ENCODE data around the gene PTPRN2. TPM values are rescaled to one million over a fixed set of nuclear protein-coding genes. Genes with fewer than 3 reads are reported as not detected.

PTPRN2 gene
- total and polyA plus RNA-seq, 2 of the 8 experiments (the other 6 are each of a cell fraction or from before 2014, with no cell fraction given): 2.6 to 4.5 TPM

DNA sequence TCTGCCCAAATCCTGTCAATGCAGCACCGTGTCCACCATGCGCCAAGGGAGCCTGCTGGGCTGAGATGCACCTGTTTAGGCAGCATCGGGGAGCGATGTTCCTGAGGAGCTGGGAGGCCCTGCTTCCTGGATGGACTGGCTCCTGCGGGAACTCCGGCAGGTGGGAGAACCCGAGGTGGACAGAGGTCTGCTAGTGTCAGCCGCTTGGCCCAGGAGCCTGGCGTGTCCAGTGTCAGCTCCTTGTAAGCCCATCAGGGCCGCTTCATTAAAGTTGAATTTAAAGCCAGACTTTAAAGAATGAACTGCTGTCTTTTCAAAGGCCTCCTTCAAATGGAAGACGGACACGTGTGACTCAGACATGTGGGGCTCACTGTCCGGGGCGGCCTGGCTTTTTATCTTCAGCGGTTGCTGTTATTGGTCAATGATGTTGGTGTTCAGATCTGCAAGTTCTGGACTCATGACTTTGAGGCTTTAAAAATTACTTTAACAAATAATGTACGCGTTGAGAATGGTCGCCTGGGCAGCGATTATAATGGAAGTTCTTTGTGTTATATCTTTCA is 828.3 kb downstream of the PTPRN2 start:
- Histone ChIP-seq H3K56ac (replicated peaks; ENCODE audit: insufficient read length, low read depth, low read length) (no peak overlapping the region), H4K5ac (ENCODE audit: insufficient read length, low read depth, low read length) (no peak overlapping the region), H2BK15ac (ENCODE audit: low read length) (no peak overlapping the region), H3K4me1 (replicated peaks in 1 of 4; ENCODE audit: control insufficient read depth in 3 of 4, insufficient read depth in 4 of 4, low read length in 3 of 4) (peaks cover 0 to 3% (median 0%) of the 10 kb centered on the region in 4 experiments; a peak in 1 of 7 replicates), H4K20me1 (replicated peaks in 1 of 2; ENCODE audit: control insufficient read depth in 1 of 2, insufficient read depth in 2 of 2, low read length in 2 of 2) (no peaks in the 10 kb centered on the region), H4K8ac (ENCODE audit: extremely low read depth, insufficient read depth, low read length) (no peak overlapping the region), H3K36me3 (ENCODE audit: control insufficient read depth in 2 of 4, insufficient read depth in 4 of 4, low read length in 3 of 4) (no peaks in the 10 kb centered on the region), H3K4me3 (ENCODE audit: extremely low read depth in 1 of 4, insufficient read depth in 2 of 4, low read depth in 3 of 4, low read length in 4 of 4) (no peak overlapping the region), H3K23me2 (ENCODE audit: low read depth, low read length) (no peaks in the 10 kb centered on the region), H2BK20ac (ENCODE audit: low read length) (no peak overlapping the region), H3K23ac (ENCODE audit: insufficient read length) (no peak overlapping the region), H4K91ac (replicated peaks; ENCODE audit: insufficient read length, low read length) (no peak overlapping the region), H3K14ac (ENCODE audit: insufficient read length) (no peak overlapping the region), H3K79me1 (ENCODE audit: low read depth, low read length) (no peaks in the 10 kb centered on the region), H3K27me3 (replicated peaks in 1 of 4; ENCODE audit: control insufficient read depth in 3 of 4, extremely low read depth in 1 of 4, insufficient read depth in 3 of 4, low read length in 3 of 4) (no peaks in the 10 kb centered on the region), H3K79me2 (ENCODE audit: control insufficient read depth in 1 of 2, insufficient read depth in 2 of 2, low read length in 2 of 2) (no peaks in the 10 kb centered on the region), H3K27ac (ENCODE audit: low read depth, low read length) (no peak overlapping the region), H2AFZ (ENCODE audit: low read length) (no peak overlapping the region), H2BK12ac (ENCODE audit: low read depth, low read length) (no peak overlapping the region), H3K4me2 (ENCODE audit: insufficient read depth in 1 of 2, low read depth in 2 of 2, low read length in 2 of 2) (no peak overlapping the region), H3K4ac (replicated peaks; ENCODE audit: insufficient read length, low read depth, low read length) (no peak overlapping the region), H3K9ac (replicated peaks in 1 of 4; ENCODE audit: extremely low read depth in 1 of 4, low read depth in 3 of 4, low read length in 3 of 4) (no peak overlapping the region), H2BK120ac (replicated peaks; ENCODE audit: low read depth, low read length) (no peak overlapping the region), H2AK5ac (ENCODE audit: low read depth, low read length) (no peak overlapping the region), H2BK5ac (ENCODE audit: low read depth, low read length) (no peak overlapping the region), H3K9me3 (ENCODE audit: insufficient read depth in 2 of 2, low read depth in 1 of 2, low read length in 1 of 2) (peaks cover 0 to 4% of the 10 kb centered on the region in 2 experiments; a peak in 1 of 4 replicates), H3K18ac (ENCODE audit: extremely low read depth, low read length) (no peak overlapping the region)
- WGBS, 2 experiments (ENCODE audit: extremely low coverage in 1 of 2, insufficient coverage in 1 of 2, insufficient read length in 1 of 2, insufficient replicate concordance in 2 of 2, low coverage in 1 of 2, low lambda C conversion rate in 2 of 2, missing lambda C conversion rate in 1 of 2): 90% methylated on average over 19 of the region's 19 CpGs; no CpG with 5 or more reads in 1 of the 2 experiments
- POLR2A ChIA-PET (ENCODE audit: partially characterized antibody): no interaction called here
- DNase-seq (ENCODE audit: low read depth in 1 of 2, low spot score in 2 of 2): no peak
- CTCF ChIA-PET (ENCODE audit: partially characterized antibody): interaction anchor here (0.8 to 0.9 kb wide), 2 partner anchors 8 to 32 kb away, joined by 3 to 4 read pairs; no protein-coding TSS in a partner anchor
- FAIRE-seq: no peak
- TF ChIP-seq SIN3A (conservative IDR thresholded peaks at IDR 0.05 in 1 of 2, IDR thresholded peaks at IDR 0.05 in 1 of 2; ENCODE audit: low read depth in 1 of 2, low read length in 2 of 2): no peak
- TF ChIP-seq EGR1 (IDR thresholded peaks at IDR 0.05; ENCODE audit: borderline replicate concordance, low read depth, low read length): no peak
- no peak for TF ChIP-seq JUN (IDR thresholded peaks at IDR 0.05; ENCODE audit: low read depth, low read length)

All from H1 (cell line).